Gastroesophageal sphincter (tissue), 3 donors: Measurements from ENCODE around the gene DGAT2L6.

Experiments
- CTCF ChIP-seq, 4 experiments: fragments of 200-600 bp in 2 of 4; fragments of 450-650 bp in 2 of 4; sonication (generic) in 1 of 4; IDR thresholded peaks; one replicate each; pipeline ENCODE4 v1.5.1; 2017 to 2019; ENCODE audit warnings: antibody characterized with exemption in 4 of 4, mild to moderate bottlenecking in 2 of 4, moderate library complexity in 2 of 4
- EP300 ChIP-seq: sonication (generic); formaldehyde crosslinking; IDR thresholded peaks from one replicate; pipeline ENCODE4 v1.6.1; 2017; ENCODE audit warnings: antibody characterized with exemption, mild to moderate bottlenecking
- POLR2A ChIP-seq, 2 donors: fragments of 450-650 bp; IDR thresholded peaks; one replicate each; pipeline ENCODE4 v1.6.1; 2017; ENCODE audit warnings: antibody characterized with exemption in 2 of 2, mild to moderate bottlenecking in 2 of 2, moderate library complexity in 1 of 2

- TF ChIP-seq CTCF (IDR thresholded peaks at IDR 0.05) (no peak), POLR2A (IDR thresholded peaks at IDR 0.05) (no peak), EP300 (no peak)
These were observed 67.6 kb downstream of the DGAT2L6 start for GRCh38 chrX:70244881-70245280.
